Body of pancreas (tissue), 4 donors: ENCODE data around the gene FRAS1. TPM values are rescaled to one million over a fixed set of nuclear protein-coding genes. Genes with fewer than 3 reads are reported as not detected.

Experiments used
- ATAC-seq: fragments of 150-250 bp; one replicate; pipeline ENCODE4 v1.9.1; 2016
- DNase-seq, 4 donors: peaks; one replicate each; pipeline ENCODE4 v3.0.0-alpha.2; 2019
- H3K27ac ChIP-seq, 4 donors: fragments of 200-600 bp; sonication (generic); 1 replicate in 3 of 4; 2 replicates in 1 of 4; pipeline versions ENCODE4 v1.5.1 to v1.6.1; 2016 to 2019; ENCODE audit warnings: mild to moderate bottlenecking in 1 of 4, mixed read lengths in 1 of 4, moderate library complexity in 1 of 4
- H3K27me3 ChIP-seq, 2 donors: fragments of 200-600 bp; sonication (generic); one replicate each; pipeline ENCODE4 v1.6.0; 2016; ENCODE audit warnings: mild to moderate bottlenecking in 1 of 2
- H3K36me3 ChIP-seq, 2 donors: fragments of 200-600 bp; sonication (generic); replicated peaks in 1 of 2; 2 replicates each; pipeline ENCODE4 v1.5.1; 2016; ENCODE audit warnings: low read depth in 2 of 2; ENCODE audit not compliant: insufficient read depth in 1 of 2
- H3K4me1 ChIP-seq: fragments of 200-600 bp; sonication (generic); one replicate; pipeline ENCODE4 v1.6.0; 2016
- H3K4me3 ChIP-seq, 2 donors: fragments of 200-600 bp; sonication (generic); 1 replicate in 1 of 2; 2 replicates in 1 of 2; pipeline ENCODE4 v1.5.1; 2016 to 2019
- H3K9me3 ChIP-seq, 3 donors: fragments of 200-600 bp; sonication (generic); 1 replicate in 2 of 3; 2 replicates in 1 of 3; pipeline ENCODE4 v1.5.1; 2016
- POLR2A ChIP-seq, 3 donors: fragments of 450-650 bp; IDR thresholded peaks; one replicate each; pipeline ENCODE4 v1.6.1; 2016; ENCODE audit warnings: antibody characterized with exemption in 3 of 3, mild to moderate bottlenecking in 2 of 3
- WGBS, 2 donors: methylation state at CpG; one replicate each; pipeline ENCODE4 v1.1.5; 2017; 5-methylcytosine and 5-hydroxymethylcytosine counted together
- intact Hi-C: fragments of 100-400 bp; cut with DNase I; formaldehyde crosslinking; loops from one replicate; pipeline ENCODE4 v1.15.1; 2023
- total RNA-seq, 2 donors: library from RNA; depleted of rRNA; stranded (reverse); fragments of >200 nt; gene quantifications; one replicate each; pipeline ENCODE4 v1.1.0, GENCODE V29; 2016
- TF ChIP-seq, protein P1 (sequence below), 7 experiments: fragments of 450-650 bp in 4 of 7; fragments of 200-600 bp in 3 of 7; sonication (generic) in 3 of 7; IDR thresholded peaks; one replicate each; pipeline ENCODE4 v1.5.1; 2016 to 2019; ENCODE audit warnings: antibody characterized with exemption in 7 of 7

FRAS1 gene
- total RNA-seq, 2 donors from 2014 or later: 22.6 to 24.4 TPM

- no peak overlapping the region for H3K4me3 ChIP-seq
- TF ChIP-seq POLR2A (IDR thresholded peaks at IDR 0.05): no peak
- TF ChIP-seq, protein P1, sequence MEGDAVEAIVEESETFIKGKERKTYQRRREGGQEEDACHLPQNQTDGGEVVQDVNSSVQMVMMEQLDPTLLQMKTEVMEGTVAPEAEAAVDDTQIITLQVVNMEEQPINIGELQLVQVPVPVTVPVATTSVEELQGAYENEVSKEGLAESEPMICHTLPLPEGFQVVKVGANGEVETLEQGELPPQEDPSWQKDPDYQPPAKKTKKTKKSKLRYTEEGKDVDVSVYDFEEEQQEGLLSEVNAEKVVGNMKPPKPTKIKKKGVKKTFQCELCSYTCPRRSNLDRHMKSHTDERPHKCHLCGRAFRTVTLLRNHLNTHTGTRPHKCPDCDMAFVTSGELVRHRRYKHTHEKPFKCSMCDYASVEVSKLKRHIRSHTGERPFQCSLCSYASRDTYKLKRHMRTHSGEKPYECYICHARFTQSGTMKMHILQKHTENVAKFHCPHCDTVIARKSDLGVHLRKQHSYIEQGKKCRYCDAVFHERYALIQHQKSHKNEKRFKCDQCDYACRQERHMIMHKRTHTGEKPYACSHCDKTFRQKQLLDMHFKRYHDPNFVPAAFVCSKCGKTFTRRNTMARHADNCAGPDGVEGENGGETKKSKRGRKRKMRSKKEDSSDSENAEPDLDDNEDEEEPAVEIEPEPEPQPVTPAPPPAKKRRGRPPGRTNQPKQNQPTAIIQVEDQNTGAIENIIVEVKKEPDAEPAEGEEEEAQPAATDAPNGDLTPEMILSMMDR (IDR thresholded peaks at IDR 0.05): no peak
- H3K27ac ChIP-seq: peak overlapping the region in 2 of 4 donors; percentile 5 to 20
- H3K4me1 ChIP-seq: no peaks in the 10 kb centered on the region
- no peaks in the 10 kb centered on the region for H3K9me3 ChIP-seq
- ATAC-seq (peak; percentile 52), DNase-seq (no peak)
- H3K36me3 ChIP-seq: no peaks in the 10 kb centered on the region
- no peaks in the 10 kb centered on the region for H3K27me3 ChIP-seq
- 51 to 57% methylated on average over 6 of the region's 6 CpGs for WGBS, 2 donors
- intact Hi-C loops: no loop called here
These were observed 253.6 kb downstream of the FRAS1 start for GRCh38 chr4:78310740-78311115.

GRCh38 chr4:78311306-78311705 lies 254.2 kb downstream of the FRAS1 start:
- DNase-seq (no peak), ATAC-seq (no peak)
- intact Hi-C loops: no loop called here
- no peak for TF ChIP-seq POLR2A (IDR thresholded peaks at IDR 0.05)
- TF ChIP-seq, protein P1 (IDR thresholded peaks at IDR 0.05): no peak
- H3K36me3 ChIP-seq: no peaks in the 10 kb centered on the region
- 68 to 74% methylated on average over 4 of the region's 4 CpGs for WGBS, 2 donors
- no peaks in the 10 kb centered on the region for H3K27me3 ChIP-seq
- no peaks in the 10 kb centered on the region for H3K9me3 ChIP-seq
- H3K4me1 ChIP-seq: no peaks in the 10 kb centered on the region
- H3K4me3 ChIP-seq: no peak overlapping the region
- H3K27ac ChIP-seq: no peak overlapping the region

- WGBS, 2 donors: 88 to 98% methylated on average over 2 of the region's 2 CpGs
- TF ChIP-seq, protein P1 (IDR thresholded peaks at IDR 0.05): no peak
- TF ChIP-seq POLR2A (IDR thresholded peaks at IDR 0.05): no peak
- Histone ChIP-seq H3K27ac (no peak overlapping the region), H3K9me3 (no peaks in the 10 kb centered on the region), H3K36me3 (no peaks in the 10 kb centered on the region), H3K4me1 (no peaks in the 10 kb centered on the region), H3K27me3 (no peaks in the 10 kb centered on the region), H3K4me3 (no peak overlapping the region)
- DNase-seq (no peak), ATAC-seq (no peak)
- intact Hi-C loops: no loop called here
These were observed 256.0 kb downstream of the FRAS1 start for GRCh38 chr4:78312989-78313753.

- ATAC-seq (no peak), DNase-seq (no peak)
- intact Hi-C loops: no loop called here
- no peaks in the 10 kb centered on the region for H3K27me3 ChIP-seq
- no peak for TF ChIP-seq POLR2A (IDR thresholded peaks at IDR 0.05)
- TF ChIP-seq, protein P1 (IDR thresholded peaks at IDR 0.05): no peak
- H3K36me3 ChIP-seq: no peaks in the 10 kb centered on the region
- H3K27ac ChIP-seq: no peak overlapping the region
- H3K9me3 ChIP-seq: no peaks in the 10 kb centered on the region
- H3K4me1 ChIP-seq: no peaks in the 10 kb centered on the region
- no peak overlapping the region for H3K4me3 ChIP-seq
These were observed 256.6 kb downstream of the FRAS1 start for GRCh38 chr4:78313754-78314120.

GRCh38 chr4:78318126-78318525 lies 261.0 kb downstream of the FRAS1 start:
- intact Hi-C loops: no loop called here
- Histone ChIP-seq H3K27ac (no peak overlapping the region), H3K36me3 (no peaks in the 10 kb centered on the region), H3K27me3 (no peaks in the 10 kb centered on the region), H3K4me1 (no peaks in the 10 kb centered on the region), H3K4me3 (no peak overlapping the region), H3K9me3 (no peaks in the 10 kb centered on the region)
- DNase-seq: no peak
- TF ChIP-seq POLR2A (IDR thresholded peaks at IDR 0.05): no peak
- TF ChIP-seq, protein P1 (IDR thresholded peaks at IDR 0.05): no peak
- 82 to 92% methylated on average over 1 of the region's 1 CpG for WGBS, 2 donors
- ATAC-seq: no peak
